ENCODE measurements around the gene DNAJC18.
"Not testable (repeated sequence)": the region's sequence is repeated elsewhere in the genome, so short reads cannot be mapped to it uniquely, and the experiment has no call there.

Gene DNAJC18

DNA sequence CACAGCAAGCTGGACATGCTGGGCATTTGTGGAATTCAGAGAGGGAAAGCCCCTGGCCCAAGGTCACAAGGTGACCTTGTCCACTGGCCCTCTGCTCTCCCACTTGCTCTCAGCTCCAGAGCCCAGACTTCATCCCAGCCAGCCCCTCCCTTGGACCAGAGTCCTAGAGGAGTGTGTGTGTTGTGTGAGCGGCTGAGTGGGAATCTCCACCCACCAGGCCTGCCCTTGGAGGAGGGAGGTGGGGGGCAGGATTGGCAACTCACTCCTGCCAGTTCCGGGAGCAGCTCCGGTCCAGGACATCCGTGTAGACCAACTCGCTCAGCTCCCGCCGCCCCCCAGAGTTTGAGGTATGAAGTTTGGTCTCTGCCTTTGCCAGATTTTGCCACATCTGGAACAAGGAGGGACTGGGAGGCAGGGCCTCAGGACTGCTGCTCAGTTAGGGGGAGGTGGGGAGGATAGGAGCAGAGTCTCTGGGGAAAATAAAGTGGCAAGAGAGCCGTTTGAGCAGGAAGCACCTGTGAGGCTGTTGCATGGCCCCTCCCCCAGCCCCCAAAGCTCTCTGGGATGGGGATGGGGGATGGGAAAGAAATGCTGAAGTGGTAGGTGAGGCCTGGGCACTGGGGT, 51.0 kb downstream of the DNAJC18 start:
- no peak for DNase-seq (ENCODE audit: low read depth)

DNA sequence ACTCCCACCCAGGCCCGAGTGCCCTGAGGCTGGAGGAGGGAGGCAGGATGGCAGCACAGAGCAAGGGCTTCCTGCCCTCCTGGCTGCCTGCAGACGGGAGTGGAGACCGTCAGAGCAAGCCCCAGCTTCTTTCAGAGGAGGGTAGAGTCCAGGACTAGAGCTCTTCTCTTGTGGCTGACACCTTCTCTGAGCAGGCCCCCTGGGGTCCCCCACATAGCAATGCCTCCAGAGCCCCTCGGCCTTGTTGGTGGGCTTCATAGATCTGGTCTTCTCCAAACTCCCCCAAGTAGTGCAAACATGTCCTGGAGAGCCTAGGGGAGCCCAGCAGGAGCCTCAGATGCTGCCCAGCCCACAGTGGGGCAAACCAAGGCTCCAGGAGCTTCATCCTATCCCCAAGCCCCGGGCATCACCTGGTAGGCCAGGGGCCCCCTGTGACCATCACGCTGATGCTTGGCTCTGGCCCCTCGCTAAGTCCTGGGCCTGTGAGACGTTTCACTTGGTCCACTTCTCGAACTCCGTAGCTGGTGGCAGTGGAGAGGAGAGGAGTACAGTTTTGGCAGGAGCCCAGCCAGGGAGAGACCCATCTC, 51.6 kb downstream of the DNAJC18 start:
- DNase-seq (ENCODE audit: low read depth) = no peak

DNA sequence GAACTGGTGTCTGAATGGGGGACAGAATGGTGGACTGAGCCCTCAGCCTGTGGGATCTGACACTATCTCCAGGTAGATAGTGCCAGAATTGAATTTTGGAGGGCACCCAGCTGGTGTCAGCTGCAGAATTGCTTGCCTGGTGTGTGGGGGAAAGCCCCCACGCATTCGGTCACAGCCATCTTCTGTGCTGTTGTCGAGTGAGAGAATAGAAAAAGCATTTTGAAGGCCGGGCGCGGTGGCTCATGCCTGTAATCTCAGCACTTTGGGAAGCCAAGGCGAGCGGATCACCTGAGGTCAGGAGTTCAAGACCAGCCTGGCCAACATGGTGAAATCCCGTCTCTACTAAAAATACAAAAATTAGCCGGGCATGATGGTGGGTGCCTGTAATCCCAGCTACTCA, 52.4 kb downstream of the DNAJC18 start:
- not testable (repeated sequence) for DNase-seq (ENCODE audit: low read depth)

DNA sequence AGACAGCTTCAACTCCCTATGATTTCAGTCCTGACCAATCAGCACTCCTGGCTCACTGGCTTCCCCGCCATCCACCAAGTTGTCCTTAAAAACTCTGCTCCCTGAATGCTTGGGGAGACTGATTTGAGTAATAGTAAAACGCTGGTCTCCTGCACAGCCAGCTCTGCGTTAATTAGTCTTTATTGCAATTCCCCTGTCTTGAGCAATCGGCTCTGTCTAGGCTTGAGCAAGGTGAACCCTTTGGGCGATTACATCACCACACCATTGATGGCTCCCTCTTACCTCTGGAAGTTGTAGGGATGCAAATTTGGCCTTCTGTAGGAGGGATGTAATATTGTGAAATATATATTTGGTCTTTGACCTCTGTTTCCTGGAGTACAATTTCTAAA, 53.3 kb downstream of the DNAJC18 start:
- no peak for DNase-seq (ENCODE audit: low read depth)

DNA sequence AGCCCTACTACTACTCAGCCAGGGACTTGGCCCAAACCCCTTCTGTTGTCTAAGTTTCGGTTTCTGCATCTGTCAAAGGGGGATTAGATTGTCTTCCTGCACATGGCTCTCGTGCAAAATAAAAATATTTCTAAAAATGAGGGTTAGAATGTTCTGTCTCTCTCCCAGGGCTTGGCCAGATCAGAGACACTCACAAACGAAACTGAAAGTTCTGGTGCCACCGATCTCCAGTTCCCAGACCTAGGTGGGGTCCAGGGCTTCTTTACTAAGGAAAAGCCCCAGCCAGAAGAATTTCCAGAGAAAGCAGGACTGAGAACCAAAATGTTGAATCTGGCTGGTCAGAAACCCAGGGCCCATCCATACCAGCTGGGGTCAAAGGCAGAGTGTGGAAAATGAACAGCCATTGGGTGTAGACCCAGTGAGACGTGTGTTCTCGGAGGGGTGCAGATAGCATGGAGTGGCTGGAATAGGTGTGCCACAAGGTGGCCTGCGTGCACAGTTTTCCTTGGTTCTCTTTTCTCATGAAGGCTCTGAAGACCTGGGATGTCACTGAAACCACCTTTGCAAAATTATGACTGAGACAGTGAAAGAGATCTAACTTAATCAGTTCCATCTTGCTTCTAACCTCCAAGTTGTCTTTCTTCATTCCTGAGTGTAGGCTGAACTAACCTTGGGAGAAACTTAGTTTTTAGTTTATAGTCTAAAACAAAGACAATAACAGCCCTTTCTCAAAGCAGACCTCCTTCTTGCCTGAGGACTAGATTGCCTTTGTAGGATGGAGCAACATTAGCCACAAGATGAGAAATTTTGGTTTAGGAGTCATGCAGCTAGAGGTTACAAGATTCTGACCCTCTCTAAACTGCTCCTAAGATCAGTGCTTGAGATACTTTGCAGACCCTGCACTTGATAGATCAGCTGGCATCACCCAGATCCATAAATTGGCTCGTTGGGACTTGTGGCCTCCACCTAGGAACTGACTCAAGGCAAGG, 54.0 kb downstream of the DNAJC18 start:
- DNase-seq (ENCODE audit: low read depth) = no peak

DNA sequence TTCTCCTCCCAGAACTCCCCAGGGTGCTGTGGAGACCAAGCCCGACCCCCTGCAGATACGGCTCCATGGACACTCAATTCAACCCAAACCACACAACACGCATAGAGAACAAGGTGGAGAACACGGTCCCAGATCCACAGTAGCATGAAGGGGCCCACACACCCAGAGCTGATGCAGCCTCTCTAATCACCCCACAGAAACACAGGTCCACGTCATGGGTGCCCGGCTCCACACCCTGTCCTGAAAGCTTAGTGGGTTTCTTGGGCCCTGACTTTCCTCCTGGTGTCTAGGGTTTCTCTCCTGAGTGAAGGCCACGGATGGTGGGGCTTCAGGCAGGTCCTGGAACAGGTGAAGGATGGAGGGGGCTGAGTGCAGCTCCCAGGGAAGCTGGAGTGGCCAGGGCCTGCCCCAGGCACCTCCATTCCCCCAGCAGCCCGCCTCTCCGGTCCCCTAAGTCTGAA, 54.7 kb downstream of the DNAJC18 start:
- DNase-seq (ENCODE audit: low read depth) = no peak

DNA sequence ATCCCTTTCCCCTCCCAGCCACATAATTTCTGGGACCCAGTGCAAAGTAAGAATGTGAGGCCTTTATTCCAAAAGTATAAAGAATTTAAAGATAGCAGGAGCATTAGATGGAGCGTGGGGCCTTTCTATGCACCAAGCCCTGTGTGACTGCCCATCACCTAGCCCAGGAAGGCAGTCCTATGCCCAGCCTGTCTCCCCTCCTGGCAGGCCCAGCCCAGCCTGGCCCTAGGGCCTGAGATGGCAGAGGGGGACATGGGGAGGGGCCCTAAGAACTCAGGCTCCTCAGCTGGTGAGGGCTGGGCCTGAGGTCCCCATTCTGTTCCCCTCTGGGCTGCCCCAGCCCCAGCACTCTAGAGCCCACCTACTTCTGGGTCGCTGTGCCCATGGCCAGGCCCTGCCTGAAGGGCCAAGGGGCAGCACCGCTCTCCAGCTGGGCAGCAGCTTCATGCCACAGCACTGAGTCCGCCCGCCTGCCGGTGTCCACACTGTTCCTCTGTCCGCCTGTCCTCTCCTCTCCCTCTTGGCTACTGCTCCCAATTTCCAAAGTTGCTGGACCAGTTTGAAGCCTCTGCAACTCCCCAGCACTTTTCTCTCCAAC, 55.2 kb downstream of the DNAJC18 start:
- no peak for DNase-seq (ENCODE audit: low read depth)

DNA sequence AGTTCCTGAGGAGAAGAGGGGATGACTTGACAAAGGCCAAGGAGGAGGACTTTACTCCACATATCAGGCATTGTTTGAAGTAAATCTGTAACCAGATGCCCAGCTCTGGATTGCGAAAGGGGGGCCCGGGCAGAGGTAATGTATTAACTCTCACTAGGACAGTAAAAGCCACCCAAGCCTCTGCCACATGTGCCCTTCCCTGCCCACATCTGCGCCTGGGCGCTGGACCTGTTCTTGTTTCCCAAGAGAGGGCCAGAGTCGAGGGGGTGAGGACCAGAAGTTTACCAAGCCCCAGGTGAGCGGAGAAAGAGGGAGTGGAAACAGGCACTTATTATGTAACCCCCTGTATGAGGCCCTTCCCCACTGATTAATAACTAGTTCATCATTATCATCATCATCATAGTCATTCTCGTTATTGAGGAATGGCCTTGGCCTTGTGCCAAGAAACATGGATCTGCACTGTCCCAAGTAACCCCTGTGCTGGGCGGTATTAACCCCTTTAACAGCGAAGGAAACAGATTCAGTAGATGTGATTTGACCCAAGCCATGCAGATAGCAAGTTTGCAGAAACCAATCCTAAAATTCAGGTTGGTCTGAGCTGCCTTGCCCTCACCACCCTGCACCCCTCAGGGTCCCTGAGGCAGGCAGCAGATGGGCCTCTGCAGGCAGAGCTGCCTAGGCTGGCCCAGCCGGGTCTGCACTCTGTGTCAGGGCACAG, 55.9 kb downstream of the DNAJC18 start, which contains the start of gene SLC23A1:
Gene SLC23A1 (minus strand): TSS at position 23 of the 718 bp plus-strand sequence. CDS start 44 bp downstream, outside the sequence.
- no peak for DNase-seq (ENCODE audit: low read depth)

DNA sequence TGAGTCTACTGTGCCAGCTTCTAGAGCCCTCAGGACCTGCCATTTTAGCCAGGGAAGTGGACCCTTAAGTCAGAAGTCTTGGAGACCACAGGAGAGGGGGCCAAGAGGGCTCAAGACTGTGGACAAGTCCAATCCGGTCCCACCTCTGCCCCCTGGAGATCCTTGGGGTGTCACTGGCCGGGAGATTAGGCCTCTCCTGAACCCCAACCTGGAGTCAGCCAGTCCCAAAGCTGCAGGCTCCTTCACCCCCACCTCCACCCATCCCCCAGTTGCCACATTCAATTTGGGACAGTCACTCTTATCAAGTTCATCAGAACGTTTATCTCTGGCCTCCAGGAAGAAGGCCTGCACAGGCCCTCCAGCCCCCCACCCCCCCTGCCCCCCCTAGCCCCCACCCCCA, 56.5 kb downstream of the DNAJC18 start:
- no peak for DNase-seq (ENCODE audit: low read depth)

DNA sequence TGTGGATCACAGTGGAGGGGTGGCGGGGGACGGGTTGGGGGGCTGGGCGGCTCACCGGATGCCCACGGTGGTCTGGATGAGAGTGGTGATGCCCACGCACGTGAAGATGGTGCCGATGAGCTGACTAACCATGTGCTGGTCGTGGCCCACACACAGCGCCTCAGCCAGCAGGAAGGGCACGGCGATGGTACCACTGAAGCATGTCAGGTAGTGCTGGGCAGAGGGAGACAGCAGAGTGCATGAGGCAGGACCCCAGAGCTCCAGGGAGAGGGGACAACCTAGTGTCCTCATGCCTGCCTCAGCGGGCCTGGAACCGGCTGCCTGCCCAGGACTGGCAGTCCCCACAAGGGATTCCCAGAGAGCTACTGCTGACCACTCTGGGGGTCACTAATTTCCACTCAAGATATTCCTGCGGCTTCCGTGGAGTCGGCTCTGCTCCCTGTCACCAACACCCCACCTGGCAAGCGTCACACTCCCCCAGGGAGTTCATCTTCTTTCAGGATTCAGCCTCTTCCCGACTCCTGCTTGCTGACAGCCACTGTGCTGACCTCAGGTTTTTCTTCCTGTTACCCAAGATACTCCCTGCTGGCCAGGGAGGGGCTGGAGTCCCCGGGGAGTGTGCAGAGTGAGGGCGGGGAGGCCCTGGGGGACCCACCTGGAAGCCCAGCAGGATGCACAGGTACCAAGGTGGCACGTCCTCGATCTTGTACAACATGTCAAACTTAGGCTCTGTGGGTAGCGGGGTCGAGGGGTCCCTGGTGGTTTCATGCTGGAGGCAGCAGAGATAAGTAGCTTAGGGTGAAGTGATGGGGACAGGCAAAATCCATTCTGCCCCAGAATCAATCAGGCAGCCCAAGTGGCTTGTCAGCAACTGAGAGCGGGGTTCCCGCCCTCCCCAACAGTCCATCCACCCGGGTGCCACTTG, 57.2 kb downstream of the DNAJC18 start:
- no peak for DNase-seq (ENCODE audit: low read depth)

DNA sequence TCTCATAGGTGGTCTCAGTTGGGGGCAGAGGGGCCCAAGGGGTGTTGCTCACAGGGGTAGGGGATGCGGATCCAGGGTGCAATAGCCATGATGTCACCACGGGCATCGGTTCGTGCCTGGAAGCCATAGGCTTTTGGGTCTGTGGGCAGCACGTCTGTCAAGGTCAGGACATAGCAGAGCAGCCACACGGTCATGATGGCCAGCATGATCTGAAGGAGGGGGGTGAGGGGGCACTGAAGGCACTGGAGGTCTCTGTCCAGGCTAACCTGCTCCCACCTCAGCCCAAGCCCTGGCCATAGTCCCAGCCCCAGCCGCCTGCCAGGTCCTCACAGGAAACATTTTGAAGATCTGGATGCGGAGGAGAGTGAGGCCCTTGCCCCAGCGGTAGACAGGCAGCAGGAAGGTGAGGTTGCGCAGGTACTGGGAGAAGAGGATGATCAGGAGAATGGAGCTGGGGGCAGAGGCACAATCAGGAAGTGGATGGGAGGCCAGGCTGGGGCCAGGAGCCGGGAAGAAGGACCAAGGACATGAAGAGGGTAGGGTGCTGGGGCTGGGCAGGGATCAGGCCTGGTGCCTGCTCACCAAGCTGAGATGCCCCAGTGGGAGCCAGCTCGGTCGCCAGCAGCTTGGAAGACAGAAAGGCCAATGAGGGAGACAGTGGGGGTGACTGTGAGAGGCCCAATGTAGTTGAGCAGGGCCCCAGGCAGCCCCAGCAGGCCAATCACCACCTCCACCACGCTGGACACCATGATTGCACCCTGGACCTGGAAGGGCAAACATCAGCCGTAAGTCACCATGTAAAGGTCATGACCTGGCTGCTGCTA, 59.5 kb downstream of the DNAJC18 start:
- no peak for DNase-seq (ENCODE audit: low read depth)

DNA sequence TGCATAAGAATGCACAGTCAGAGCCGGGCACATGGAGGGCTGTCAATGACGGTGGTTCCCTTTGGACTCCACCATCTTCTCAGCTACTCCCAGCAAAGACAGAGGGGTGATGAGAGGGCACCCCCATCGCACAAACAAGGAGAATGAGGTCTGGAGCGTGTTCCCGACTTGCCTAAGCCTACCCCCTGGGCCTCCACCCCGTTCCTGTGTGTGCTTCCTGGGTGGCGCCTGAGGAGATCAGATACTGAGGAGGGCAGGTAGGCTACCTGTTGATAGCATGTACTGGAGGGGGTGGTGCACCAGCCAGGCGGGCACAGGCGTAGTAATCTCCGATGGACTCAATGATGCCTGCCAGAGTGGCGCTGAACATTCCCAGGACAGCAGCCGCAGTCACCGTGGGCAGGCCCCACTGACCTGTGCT, 60.4 kb downstream of the DNAJC18 start:
- DNase-seq (ENCODE audit: low read depth) = no peak

DNA sequence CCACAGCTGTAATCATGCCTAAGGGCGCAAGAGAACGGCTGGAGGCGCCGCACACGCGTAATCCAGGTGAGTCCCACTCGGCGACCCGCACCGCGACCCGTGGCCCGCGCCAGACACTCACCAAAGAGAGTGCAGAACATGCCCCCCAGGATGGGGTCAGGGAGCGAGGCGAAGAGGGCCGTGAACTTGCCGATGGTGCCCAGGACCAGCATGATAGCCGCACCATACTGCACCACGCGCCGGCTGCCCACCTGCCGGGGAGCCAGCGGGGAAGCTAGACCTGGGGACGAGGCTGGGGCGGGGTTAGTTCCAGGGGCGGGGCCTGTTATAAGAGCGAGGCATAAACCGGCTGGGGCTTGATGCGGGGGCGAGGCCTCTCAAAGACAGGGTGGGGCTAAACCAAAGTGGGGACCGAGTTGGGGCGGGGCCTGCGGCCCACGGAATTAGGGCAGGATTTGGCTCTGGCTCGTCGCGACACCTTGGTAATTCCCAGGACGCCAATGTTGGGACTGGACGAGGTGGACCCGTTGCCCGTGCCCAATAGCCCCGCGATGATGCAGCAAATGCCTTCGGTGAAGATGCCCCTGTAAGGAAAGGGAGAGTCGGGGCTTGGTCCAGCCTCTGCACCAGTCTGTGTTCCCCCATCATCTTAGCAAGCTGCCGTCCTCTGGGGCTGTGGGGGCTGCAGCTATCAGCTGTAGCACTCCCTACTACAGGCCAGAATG, 61.1 kb downstream of the DNAJC18 start:
- DNase-seq (ENCODE audit: low read depth) = no peak

DNA sequence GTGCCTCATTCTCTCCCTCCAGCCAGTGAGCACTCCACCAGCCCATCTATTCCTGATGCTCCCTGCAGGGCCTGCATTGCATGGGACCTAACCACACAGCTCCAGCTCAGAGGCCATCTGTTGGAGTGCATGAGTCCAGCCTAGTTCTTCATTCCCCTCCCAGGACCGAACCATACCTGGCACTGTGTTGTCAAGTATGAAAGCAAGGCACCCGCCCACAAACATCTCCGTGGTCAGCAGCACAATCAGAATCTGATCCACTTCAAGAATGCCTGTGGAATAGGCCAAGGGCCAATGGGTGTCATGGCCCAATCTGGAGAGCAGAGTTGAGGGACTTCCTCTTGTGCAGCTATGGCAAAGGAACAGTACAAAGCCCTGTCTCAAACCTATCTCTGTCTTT, 62.1 kb downstream of the DNAJC18 start:
- no peak for DNase-seq (ENCODE audit: low read depth)

DNA sequence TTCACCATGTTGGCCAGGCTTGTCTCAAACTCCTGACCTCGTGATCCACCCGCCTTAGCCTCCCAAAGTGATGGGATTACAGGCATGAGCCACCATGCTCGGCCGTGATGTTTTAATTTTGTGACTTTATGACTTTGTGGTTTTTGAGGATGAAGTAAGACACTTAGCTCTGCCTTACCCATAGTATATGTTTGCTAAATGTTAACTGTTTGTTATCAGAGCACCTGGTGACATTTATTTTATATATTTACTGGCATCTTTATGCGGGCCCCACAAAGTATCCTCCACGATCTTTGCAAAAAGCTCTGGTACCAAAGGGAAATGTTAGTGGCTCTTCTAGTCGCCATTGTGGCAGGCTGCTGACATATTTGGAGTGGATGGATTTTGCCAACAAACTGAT, 63.0 kb downstream of the DNAJC18 start:
- no peak for DNase-seq (ENCODE audit: low read depth)

DNA sequence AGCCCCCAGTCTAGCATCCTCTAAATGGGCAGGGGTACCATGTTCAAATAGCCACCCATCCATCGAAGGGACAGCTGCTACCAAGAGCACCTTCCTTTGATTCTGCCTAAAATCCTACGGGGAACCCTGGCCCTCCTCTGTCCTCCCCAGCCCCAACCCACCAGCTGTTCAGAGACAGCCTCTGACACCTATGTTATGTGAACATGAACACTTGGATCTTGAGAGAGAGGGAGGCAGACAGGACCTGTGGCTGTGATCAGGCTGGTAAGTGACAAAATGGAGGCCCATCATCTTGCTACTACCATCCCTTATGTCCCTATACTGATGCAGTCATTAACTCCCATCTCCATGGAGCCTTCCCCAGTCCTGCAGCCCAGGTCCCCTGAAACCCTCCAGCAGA, 64.4 kb downstream of the DNAJC18 start:
- DNase-seq (ENCODE audit: low read depth) = no peak

DNA sequence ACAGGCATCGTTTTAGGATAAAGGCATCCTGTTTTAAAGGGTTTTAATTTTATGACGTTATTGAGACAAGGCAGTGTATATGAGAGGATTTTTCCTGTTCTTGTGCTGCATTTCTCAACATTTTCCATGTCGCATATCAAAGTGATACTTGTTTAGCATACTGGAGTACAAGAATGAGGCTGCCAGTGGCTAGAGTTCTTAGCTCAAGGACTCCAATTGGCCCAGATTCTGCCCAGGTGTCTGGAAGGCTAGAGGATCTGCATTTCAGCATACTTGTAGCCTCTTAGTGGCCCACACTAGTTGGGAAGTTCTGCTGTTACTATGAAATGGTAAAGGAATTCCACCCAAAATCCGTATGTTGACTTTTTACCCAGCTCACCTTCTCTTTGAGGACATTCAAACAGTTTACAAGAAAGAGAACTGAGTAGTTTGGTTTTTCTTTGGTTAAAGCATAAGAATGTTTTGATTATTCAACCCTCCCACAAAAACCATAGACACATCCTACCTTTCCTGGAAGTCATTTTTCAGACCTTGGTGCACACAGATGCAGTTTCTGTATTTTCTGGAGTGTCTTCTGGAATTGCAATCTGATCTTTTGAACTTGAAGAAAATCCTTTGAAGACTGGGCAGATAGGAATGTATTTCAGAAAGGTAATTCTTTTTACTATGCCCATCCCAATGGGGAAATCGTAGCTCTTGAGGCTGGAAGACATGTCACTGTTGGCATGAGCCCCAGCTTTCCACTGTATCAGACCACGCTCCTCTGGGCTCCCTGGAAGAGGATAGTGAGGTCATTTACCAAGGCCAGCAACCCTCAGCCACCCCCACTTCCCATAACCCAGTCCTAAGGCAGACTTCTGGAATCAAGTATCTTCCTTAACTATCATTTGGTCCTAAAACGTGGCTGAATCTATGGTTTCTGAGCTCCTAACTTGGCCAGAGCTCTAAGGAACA, 67.6 kb downstream of the DNAJC18 start:
- no peak for DNase-seq (ENCODE audit: low read depth)

DNA sequence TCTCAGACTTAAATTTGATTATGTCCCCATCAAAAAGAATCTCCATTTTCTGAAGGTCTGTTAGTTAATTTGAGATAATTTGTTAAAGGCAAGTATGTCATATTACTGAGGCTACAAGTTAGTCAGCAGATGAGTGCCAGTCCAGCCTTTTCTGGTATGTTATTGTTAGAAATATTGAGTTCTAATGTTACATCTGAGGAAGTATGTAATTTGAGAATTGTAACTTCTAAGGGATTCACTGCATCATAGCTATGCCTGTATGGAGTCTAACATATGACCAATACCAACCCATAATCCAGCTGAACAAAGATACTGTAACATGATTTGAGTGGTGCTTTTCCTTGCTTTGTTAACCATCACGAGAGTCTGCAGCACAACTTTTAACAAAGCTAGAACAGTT, 70.1 kb downstream of the DNAJC18 start:
- no peak for DNase-seq (ENCODE audit: low read depth)

All from T follicular helper cell (primary cell).